H1 (cell line): ENCODE results near the gene USHBP1. TPM values are rescaled to one million over a fixed set of nuclear protein-coding genes. Genes with fewer than 3 reads are reported as not detected.
"Not testable (repeated sequence)": the region's sequence is repeated elsewhere in the genome, so short reads cannot be mapped to it uniquely, and the experiment has no call there.

ENCODE experiments used
- CTCF ChIA-PET: fragments of 300-600 bp; sonication (Branson Sonifier 250); formaldehyde crosslinking; loops from one replicate; lab custom pipeline; 2021; ENCODE audit not compliant: partially characterized antibody; lab: Charles Lee
- POLR2A ChIA-PET: fragments of 300-600 bp; sonication (Branson Sonifier 250); formaldehyde crosslinking; loops from one replicate; lab custom pipeline; 2021; ENCODE audit warnings: inconsistent platforms; ENCODE audit not compliant: partially characterized antibody; lab: Charles Lee
- DNase-seq, 2 experiments: peaks; one replicate each; pipeline versions ENCODE4 v3.0.0 to v3.0.0-alpha.2; 2010 to 2022; ENCODE audit warnings: low spot score in 2 of 2, low read depth in 1 of 2, mixed read lengths in 1 of 2
- FAIRE-seq: peaks from 2 replicates; lab custom pipeline; 2011; peaks lifted over from hg19 to GRCh38; lab: Jason Lieb, UNC
- H2AFZ ChIP-seq: 2 replicates; pipeline ENCODE4 v1.8.1; 2012; ENCODE audit warnings: low read length, inconsistent platforms
- H2AK5ac ChIP-seq: 2 replicates; pipeline ENCODE4 v1.6.1; 2013; ENCODE audit warnings: low read depth, low read length
- H2BK120ac ChIP-seq: replicated peaks from 2 replicates; pipeline ENCODE3; 2013; ENCODE audit warnings: low read depth, low read length, inconsistent platforms
- H2BK12ac ChIP-seq: 2 replicates; pipeline ENCODE4 v1.6.1; 2013; ENCODE audit warnings: low read depth, low read length
- H2BK15ac ChIP-seq: 2 replicates; pipeline ENCODE4 v1.6.1; 2013; ENCODE audit warnings: low read length
- H2BK20ac ChIP-seq: 2 replicates; pipeline ENCODE4 v1.6.1; 2013; ENCODE audit warnings: low read length
- H2BK5ac ChIP-seq: 2 replicates; pipeline ENCODE4 v1.6.1; 2013; ENCODE audit warnings: low read depth, low read length
- H3K14ac ChIP-seq: 2 replicates; pipeline ENCODE4 v1.6.1; 2013; ENCODE audit warnings: inconsistent platforms; ENCODE audit not compliant: insufficient read length
- H3K18ac ChIP-seq: 2 replicates; pipeline ENCODE4 v1.6.1; 2013; ENCODE audit warnings: low read length; ENCODE audit errors: extremely low read depth
- H3K23ac ChIP-seq: 2 replicates; pipeline ENCODE4 v1.6.1; 2013; ENCODE audit warnings: inconsistent platforms; ENCODE audit not compliant: insufficient read length
- H3K23me2 ChIP-seq: 2 replicates; pipeline ENCODE4 v1.6.1; 2013; ENCODE audit warnings: low read depth, low read length
- H3K27ac ChIP-seq: 2 replicates; pipeline ENCODE4 v1.6.1; 2011; ENCODE audit warnings: low read depth, low read length, inconsistent platforms
- H3K27me3 ChIP-seq, 4 experiments: replicated peaks in 1 of 4; 1 replicate in 1 of 4; 2 replicates in 3 of 4; pipeline versions ENCODE4 v1.6.1 to v1.8.1; 2011 to 2013; ENCODE audit warnings: low read length in 3 of 4, mild to moderate bottlenecking in 3 of 4, inconsistent platforms in 2 of 4, mixed read lengths in 2 of 4, moderate library complexity in 1 of 4; ENCODE audit not compliant: control insufficient read depth in 3 of 4, insufficient read depth in 3 of 4; ENCODE audit errors: extremely low read depth in 1 of 4
- H3K36me3 ChIP-seq, 4 experiments: 2 replicates each; pipeline versions ENCODE4 v1.6.1 to v1.8.1; 2011 to 2013; ENCODE audit warnings: mild to moderate bottlenecking in 4 of 4, low read length in 3 of 4, moderate library complexity in 2 of 4, control low read depth in 1 of 4, inconsistent platforms in 1 of 4; ENCODE audit not compliant: insufficient read depth in 4 of 4, control insufficient read depth in 2 of 4
- H3K4ac ChIP-seq: replicated peaks from 2 replicates; pipeline ENCODE3; 2013; ENCODE audit warnings: low read length, low read depth, mixed read lengths, inconsistent platforms; ENCODE audit not compliant: insufficient read length
- H3K4me1 ChIP-seq, 4 experiments: replicated peaks in 1 of 4; 1 replicate in 1 of 4; 2 replicates in 3 of 4; pipeline versions ENCODE4 v1.6.1 to v1.8.1; 2011 to 2013; ENCODE audit warnings: low read length in 3 of 4, inconsistent platforms in 2 of 4, mixed read lengths in 1 of 4; ENCODE audit not compliant: insufficient read depth in 4 of 4, control insufficient read depth in 3 of 4
- H3K4me2 ChIP-seq, 2 experiments: 2 replicates each; pipeline versions ENCODE4 v1.6.1 to v1.8.1; 2011 to 2013; ENCODE audit warnings: low read depth in 2 of 2, low read length in 2 of 2, control low read depth in 1 of 2, inconsistent platforms in 1 of 2, mild to moderate bottlenecking in 1 of 2; ENCODE audit not compliant: insufficient read depth in 1 of 2
- H3K4me3 ChIP-seq, 4 experiments: fragments of 200-600, 300-600 bp in 1 of 4; sonication (generic), shearing (Covaris generic), sonication (Bioruptor Twin) in 1 of 4; 2 replicates each; pipeline versions ENCODE4 v1.5.1 to v1.8.1; 2011 to 2016; ENCODE audit warnings: low read length in 4 of 4, low read depth in 3 of 4, control low read depth in 2 of 4, inconsistent platforms in 2 of 4, mild to moderate bottlenecking in 2 of 4, mixed read lengths in 1 of 4, moderate library complexity in 1 of 4; ENCODE audit not compliant: insufficient read depth in 2 of 4; ENCODE audit errors: extremely low read depth in 1 of 4
- H3K56ac ChIP-seq: replicated peaks from 2 replicates; pipeline ENCODE3; 2013; ENCODE audit warnings: low read depth, mild to moderate bottlenecking, mixed read lengths, low read length, inconsistent platforms; ENCODE audit not compliant: insufficient read length
- H3K79me1 ChIP-seq: 2 replicates; pipeline ENCODE4 v1.6.1; 2013; ENCODE audit warnings: low read depth, low read length, control low read depth
- H3K79me2 ChIP-seq, 2 experiments: 2 replicates each; pipeline versions ENCODE4 v1.6.1 to v1.8.1; 2012 to 2013; ENCODE audit warnings: low read length in 2 of 2, mild to moderate bottlenecking in 2 of 2, inconsistent platforms in 1 of 2; ENCODE audit not compliant: insufficient read depth in 2 of 2, control insufficient read depth in 1 of 2
- H3K9ac ChIP-seq, 4 experiments: replicated peaks in 1 of 4; 1 replicate in 1 of 4; 2 replicates in 3 of 4; pipeline versions ENCODE4 v1.6.1 to v1.8.1; 2011 to 2013; ENCODE audit warnings: low read depth in 3 of 4, low read length in 3 of 4, control low read depth in 2 of 4, mild to moderate bottlenecking in 2 of 4, moderate library complexity in 2 of 4, inconsistent platforms in 1 of 4; ENCODE audit errors: extremely low read depth in 1 of 4
- H3K9me3 ChIP-seq, 2 experiments: 2 replicates each; pipeline versions ENCODE4 v1.6.1 to v1.8.1; 2012 to 2013; ENCODE audit warnings: mild to moderate bottlenecking in 2 of 2, moderate library complexity in 2 of 2, control low read depth in 1 of 2, inconsistent platforms in 1 of 2, low read depth in 1 of 2, low read length in 1 of 2, mixed read lengths in 1 of 2; ENCODE audit not compliant: insufficient read depth in 2 of 2
- H4K20me1 ChIP-seq, 2 experiments: replicated peaks in 1 of 2; 2 replicates each; pipeline versions ENCODE3 to v1.8.1; 2011 to 2013; ENCODE audit warnings: inconsistent platforms in 2 of 2, low read length in 2 of 2, mild to moderate bottlenecking in 1 of 2; ENCODE audit not compliant: insufficient read depth in 2 of 2, control insufficient read depth in 1 of 2
- H4K5ac ChIP-seq: 2 replicates; pipeline ENCODE4 v1.6.1; 2013; ENCODE audit warnings: low read length, low read depth, mixed read lengths, inconsistent platforms; ENCODE audit not compliant: insufficient read length
- H4K8ac ChIP-seq: 2 replicates; pipeline ENCODE4 v1.8.0; 2013; ENCODE audit warnings: mild to moderate bottlenecking, moderate library complexity, low read length, inconsistent platforms; ENCODE audit not compliant: insufficient read depth; ENCODE audit errors: extremely low read depth
- H4K91ac ChIP-seq: replicated peaks from 2 replicates; pipeline ENCODE3; 2013; ENCODE audit warnings: low read length, mixed read lengths, inconsistent platforms; ENCODE audit not compliant: insufficient read length
- WGBS, 2 experiments: shearing (Covaris generic) in 1 of 2; methylation state at CpG; one replicate each; pipeline versions ENCODE4 v1.1.6 to v1.1.7; 2013 to 2015; ENCODE audit warnings: low lambda C conversion rate in 2 of 2, mixed read lengths in 2 of 2, inconsistent platforms in 1 of 2, low coverage in 1 of 2, missing lambda C conversion rate in 1 of 2; ENCODE audit not compliant: insufficient replicate concordance in 2 of 2, insufficient coverage in 1 of 2, insufficient read length in 1 of 2; ENCODE audit errors: extremely low coverage in 1 of 2, missing lambda C conversion rate in 1 of 2; 5-methylcytosine and 5-hydroxymethylcytosine counted together
- polyA plus RNA-seq, 7 experiments: library from polyadenylated mRNA; depleted of rRNA in 3 of 7; stranded (reverse) in 5 of 7; unstranded in 2 of 7; fragments of >200 nt in 5 of 7; fragments of 200-250 nt in 2 of 7; gene quantifications; 1 replicate in 5 of 7; 2 replicates in 1 of 7; 4 replicates in 1 of 7; pipeline versions ENCODE4 v1.2.1 to v1.2.3, GENCODE V29; 2011 to 2013; ENCODE audit warnings: missing spikeins in 2 of 7, mixed read lengths in 2 of 7
- total RNA-seq: library from RNA; stranded (reverse); fragmentation: NEBNext Ultra II Directional; extraction: Animal tissue kit (Norgen Biotek cat#: 25700); gene quantifications from 2 replicates; pipeline ENCODE4 v1.2.1, GENCODE V29; 2021

The USHBP1 gene
- total and polyA plus RNA-seq, 2 of the 8 experiments (the other 6 are each of a cell fraction or from before 2014, with no cell fraction given): 5.0 to 7.5 TPM

DNA sequence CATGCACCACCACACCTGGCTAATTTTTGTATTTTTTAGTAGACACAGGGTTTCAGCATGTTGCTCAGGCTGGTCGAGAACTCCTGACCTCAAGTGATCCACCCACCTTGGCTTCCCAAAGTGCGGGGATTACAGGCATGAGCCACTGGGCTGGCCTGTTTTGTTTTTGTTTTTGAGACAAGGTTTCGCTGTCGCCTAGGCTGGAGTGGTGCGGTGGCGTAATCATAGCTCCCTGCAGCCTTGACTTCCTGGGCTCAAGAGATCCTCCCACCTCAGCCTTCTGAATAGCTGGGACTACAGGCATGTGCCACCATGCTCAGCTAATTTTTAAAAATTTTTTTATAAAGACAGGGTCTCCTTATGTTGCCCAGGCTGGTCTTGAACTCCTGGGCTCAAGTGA lies 31.0 kb upstream of the USHBP1 start:
- H3K4me3 ChIP-seq, FAIRE-seq, H3K23me2 ChIP-seq, H2BK120ac ChIP-seq, H4K5ac ChIP-seq, H4K20me1 ChIP-seq, H3K79me2 ChIP-seq, H3K4ac ChIP-seq, DNase-seq, H3K14ac ChIP-seq, H2AK5ac ChIP-seq, H2AFZ ChIP-seq, H3K18ac ChIP-seq, H3K4me2 ChIP-seq, H4K91ac ChIP-seq, H2BK15ac ChIP-seq, H2BK5ac ChIP-seq, H3K4me1 ChIP-seq, H3K79me1 ChIP-seq, H3K9me3 ChIP-seq, H3K27me3 ChIP-seq, H2BK20ac ChIP-seq, H3K23ac ChIP-seq, H2BK12ac ChIP-seq, H4K8ac ChIP-seq, H3K27ac ChIP-seq, H3K9ac ChIP-seq, H3K56ac ChIP-seq: not testable (repeated sequence)
- CTCF ChIA-PET: interaction anchor here (1.5 to 2.2 kb wide), 4 partner anchors 10 to 31 kb away, joined by 4 to 12 read pairs (median 8); partner anchors contain the start of genes ANKLE1 and MRPL34
- H3K36me3 ChIP-seq: peaks cover 0 to 14% (median 7%) of the 10 kb centered on the region in 4 experiments; a peak in 4 of 8 replicates
- POLR2A ChIA-PET: interaction anchor here (1.1 to 2.3 kb wide), 4 partner anchors 10 to 68 kb away, joined by 4 to 9 read pairs (median 5); partner anchors contain the start of gene MRPL34
- 94% methylated on average over 6 of the region's 6 CpGs; no CpG with 5 or more reads in 1 of the 2 experiments for WGBS, 2 experiments
